ENCODE results near the gene ELF5. TPM values are rescaled to one million over a fixed set of nuclear protein-coding genes. Genes with fewer than 3 reads are reported as not detected.
A peak's percentile ranks its signal among the peaks of the same experiment; 100 is the strongest.

ELF5 gene
- total and polyA plus RNA-seq, 2 donors (not counting 3 experiments of a cell fraction or from before 2014, with no cell fraction given), result not detected

GRCh38 chr11:34437224-34438125 lies 76.1 kb downstream of the ELF5 start:
- Histone ChIP-seq H2AFZ (ENCODE audit: low read depth, low read length) (no peak overlapping the region), H3K27me3 (ENCODE audit: control insufficient read depth in 2 of 2, insufficient read depth in 2 of 2, low read length in 2 of 2) (peaks cover 0 to 4% of the 10 kb centered on the region in 2 experiments), H3K9me1 (replicated peaks; ENCODE audit: control insufficient read depth, extremely low read depth, insufficient read depth, low read length) (no peaks in the 10 kb centered on the region), H3K4me1 (ENCODE audit: control insufficient read depth, extremely low read depth, insufficient read depth, low read length) (peaks cover 9% of the 10 kb centered on the region), H3K79me2 (ENCODE audit: control insufficient read depth, insufficient read depth, low read length) (peaks cover 2% of the 10 kb centered on the region), H3K36me3 (ENCODE audit: control insufficient read depth in 2 of 2, extremely low read depth in 1 of 2, insufficient read depth in 2 of 2, low read length in 2 of 2) (no peaks in the 10 kb centered on the region), H4K20me1 (replicated peaks; ENCODE audit: control insufficient read depth, extremely low read depth, insufficient read depth, low read length) (no peaks in the 10 kb centered on the region), H3K9ac (replicated peaks; ENCODE audit: extremely low read depth, insufficient read depth, low read length) (no peak overlapping the region), H3K9me3 (replicated peaks; ENCODE audit: control insufficient read depth, insufficient read depth, low read length) (no peaks in the 10 kb centered on the region), H3K4me3 (replicated peaks in 1 of 3; ENCODE audit: insufficient read depth in 1 of 3, low read depth in 1 of 3, low read length in 3 of 3) (peak overlapping the region in 1 of 3 experiments; percentile 64), H3K27ac (ENCODE audit: insufficient read depth, low read depth, low read length) (no peak overlapping the region), H3K4me2 (ENCODE audit: insufficient read depth, low read length) (peak overlapping the region; percentile 89)
- FAIRE-seq, result no peak
- ChIA-PET POLR2A (no interaction called here), CTCF (interaction anchor here (0.7 to 1.0 kb wide), 2 partner anchors 21 to 31 kb away, joined by 3 read pairs; no protein-coding TSS in a partner anchor)
- dilution Hi-C loops (cut with MboI; ENCODE audit: extremely low pct_ligation_motif_present, low sequenced_read_pairs), result no loop called here
- intact Hi-C loops (cut with micrococcal nuclease), result loop anchor here (2.0 kb wide), 1 partner anchor 79 kb away; the partner anchor contains the start of gene ABTB2
- TF ChIP-seq EZH2 (IDR thresholded peaks at IDR 0.05; ENCODE audit: borderline replicate concordance, low read depth, low read length, severe bottlenecking) (no peak), POLR2A (IDR thresholded peaks at IDR 0.05; ENCODE audit: low read depth, low read length) (no peak), POLR2AphosphoS5 (IDR thresholded peaks at IDR 0.05; ENCODE audit: insufficient read depth, low read depth, low read length) (no peak), CTCF (IDR thresholded peaks at IDR 0.05; ENCODE audit: extremely low read depth in 1 of 2, insufficient read depth in 1 of 2, low read depth in 1 of 2, low read length in 2 of 2) (no peak), GATA2 (IDR thresholded peaks at IDR 0.05; ENCODE audit: insufficient read depth, insufficient read length, low read depth, low read length) (no peak), FOS (IDR thresholded peaks at IDR 0.05; ENCODE audit: borderline replicate concordance, insufficient read depth, low read length) (no peak), MAX (IDR thresholded peaks at IDR 0.05; ENCODE audit: insufficient read depth, insufficient read length) (no peak), JUN (IDR thresholded peaks at IDR 0.05; ENCODE audit: borderline replicate concordance, insufficient read depth, insufficient read length, low read depth) (no peak), MYC (IDR thresholded peaks at IDR 0.05; ENCODE audit: low read depth, low read length) (no peak)
- no peak for DNase-seq (ENCODE audit: low read depth, low spot score)
- BruUV-seq (replicated peaks), result no TSS peak

Measured in endothelial cell of umbilical vein (primary cell).